ENCODE results near the gene TAGLN2.

GRCh38 chr1:159935305-159935704, 10.0 kb upstream of the TAGLN2 start:
- TF ChIP-seq CTCF (IDR thresholded peaks at IDR 0.05): no peak
- TF ChIP-seq POLR2A (IDR thresholded peaks at IDR 0.05): no peak
